GM21723 (cell line): ENCODE measurements around the gene PCGF6.

Experiments
- ATAC-seq: cut with Tn5 transposase; IDR thresholded peaks from one replicate; pipeline ENCODE4 v1.9.1; 2021; ENCODE audit warnings: mild to moderate bottlenecking, moderate library complexity; ENCODE audit not compliant: unreplicated experiment

Gene PCGF6

DNA sequence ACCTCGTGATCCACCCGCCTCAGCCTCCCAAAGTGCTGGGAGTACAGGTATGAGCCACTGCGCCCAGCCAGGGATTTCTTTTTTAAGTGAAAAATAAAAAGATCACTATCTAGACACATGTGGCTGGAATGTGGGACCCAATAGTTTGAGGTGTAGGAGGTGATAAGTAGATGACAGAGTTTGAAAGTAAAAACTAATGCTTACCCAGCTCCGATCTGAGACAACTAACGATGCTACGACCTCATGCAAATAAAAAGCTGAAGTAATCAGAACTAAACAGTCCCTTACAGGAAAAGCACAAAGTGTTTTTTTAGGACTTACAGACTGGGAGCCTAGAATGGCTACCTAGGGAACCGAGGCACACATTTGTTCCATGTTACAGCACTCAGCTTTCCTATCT lies 23.0 kb downstream of the PCGF6 start:
- ATAC-seq = no peak

- ATAC-seq = no peak
These were observed 34.9 kb downstream of the PCGF6 start for GRCh38 chr10:103316087-103316486.

DNA sequence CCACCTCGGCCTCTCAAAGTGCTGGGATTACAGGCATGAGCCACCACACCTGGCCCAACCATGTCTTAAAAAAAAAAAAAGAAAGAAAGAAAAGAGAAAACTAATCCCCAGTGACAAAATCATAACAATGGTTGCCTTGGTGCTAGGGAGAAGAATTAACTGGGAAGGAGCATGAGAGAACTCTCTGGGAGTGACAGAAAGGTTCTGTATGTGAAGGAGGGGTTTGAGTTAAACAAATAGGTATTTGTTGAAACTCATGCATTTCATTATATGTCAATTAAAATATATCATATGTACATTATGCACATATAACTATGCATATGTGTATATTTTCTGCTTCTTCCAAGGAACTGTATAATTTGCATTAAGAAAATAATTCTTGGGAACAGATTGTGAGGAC lies 40.7 kb downstream of the PCGF6 start:
- ATAC-seq = no peak

DNA sequence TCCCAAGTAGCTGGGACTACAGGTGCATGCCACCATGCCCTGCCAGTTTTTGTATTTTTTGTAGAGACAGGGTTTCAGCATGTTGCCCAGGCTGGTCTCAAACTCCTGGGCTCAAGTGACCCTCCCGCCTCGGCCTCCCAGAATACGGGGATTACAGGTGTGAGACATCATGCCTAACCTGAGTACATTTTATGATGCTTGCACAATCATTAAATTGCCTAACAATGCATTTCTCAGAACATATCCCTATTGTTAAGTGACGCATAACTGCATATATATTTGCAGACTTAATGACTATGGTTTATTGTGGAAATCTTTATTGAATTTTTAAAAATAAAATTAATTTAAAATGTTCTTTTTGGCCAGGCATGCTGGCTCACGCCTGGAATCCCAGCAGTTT lies 43.3 kb downstream of the PCGF6 start:
- no peak for ATAC-seq

- no peak for ATAC-seq
These were observed 55.4 kb downstream of the PCGF6 start for GRCh38 chr10:103295374-103296015.

DNA sequence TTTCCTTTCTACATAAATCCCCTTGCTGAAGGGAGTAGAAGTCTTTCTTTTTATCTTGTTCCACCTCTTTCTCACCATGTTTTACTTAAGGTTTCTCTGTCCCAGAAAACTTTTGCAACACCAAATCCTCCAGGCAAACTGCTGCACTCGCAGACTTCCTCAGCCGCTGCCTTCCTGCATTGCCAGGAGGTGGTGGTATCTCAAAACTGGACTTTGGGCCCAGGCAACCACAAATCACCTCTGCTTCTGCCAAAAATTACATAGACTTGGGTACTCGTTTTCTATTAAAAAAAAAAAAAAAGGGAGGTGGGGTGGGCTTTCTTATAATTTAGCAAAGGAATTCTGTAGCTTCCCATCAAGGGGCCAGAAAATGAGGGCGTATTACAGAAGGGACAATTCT lies 59.4 kb downstream of the PCGF6 start:
- no peak for ATAC-seq

- ATAC-seq = no peak
These were observed 62.9 kb downstream of the PCGF6 start for GRCh38 chr10:103287992-103288391.

DNA sequence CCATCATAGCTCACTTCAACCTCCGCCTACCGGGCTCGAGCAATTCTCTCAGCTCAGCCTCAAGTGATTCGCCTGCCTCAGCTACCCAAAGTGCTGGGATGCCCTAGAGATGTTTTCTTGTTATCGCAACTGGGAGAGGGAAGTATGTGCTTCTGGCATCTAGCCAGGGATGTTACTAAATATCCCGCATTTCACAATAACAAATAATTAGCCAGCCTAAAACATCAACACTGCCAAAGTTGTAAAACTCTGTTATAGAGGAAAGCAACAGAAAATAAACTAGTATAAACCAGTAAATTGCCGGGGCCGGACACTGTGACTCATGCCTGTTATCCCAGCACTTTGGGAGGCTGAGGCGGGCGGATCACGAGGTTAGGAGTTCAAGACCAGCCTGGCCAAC lies 66.8 kb downstream of the PCGF6 start:
- no peak for ATAC-seq

DNA sequence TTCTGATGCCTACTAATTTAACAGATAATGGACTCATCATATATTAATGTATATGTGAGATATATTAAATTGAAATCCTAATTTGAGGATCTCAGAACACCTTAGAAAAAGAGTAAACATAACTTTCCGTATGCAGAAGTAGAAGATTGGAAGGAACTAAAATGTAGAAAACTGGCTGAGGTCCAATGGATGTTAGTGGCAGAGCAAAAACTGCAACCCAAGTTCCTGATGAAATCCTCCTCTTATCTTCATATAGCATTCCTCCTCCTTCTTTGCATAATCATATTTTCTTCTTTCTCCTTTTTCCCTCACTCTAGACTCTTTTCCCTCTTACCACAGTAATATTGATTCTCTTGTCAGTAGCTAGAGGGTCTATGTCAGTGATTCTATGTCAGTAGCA lies 68.0 kb downstream of the PCGF6 start:
- no peak for ATAC-seq

GRCh38 chr10:103281753-103282152 lies 69.2 kb downstream of the PCGF6 start:
- ATAC-seq = no peak

- ATAC-seq = no peak
These were observed 70.4 kb downstream of the PCGF6 start for GRCh38 chr10:103280506-103280905.

DNA sequence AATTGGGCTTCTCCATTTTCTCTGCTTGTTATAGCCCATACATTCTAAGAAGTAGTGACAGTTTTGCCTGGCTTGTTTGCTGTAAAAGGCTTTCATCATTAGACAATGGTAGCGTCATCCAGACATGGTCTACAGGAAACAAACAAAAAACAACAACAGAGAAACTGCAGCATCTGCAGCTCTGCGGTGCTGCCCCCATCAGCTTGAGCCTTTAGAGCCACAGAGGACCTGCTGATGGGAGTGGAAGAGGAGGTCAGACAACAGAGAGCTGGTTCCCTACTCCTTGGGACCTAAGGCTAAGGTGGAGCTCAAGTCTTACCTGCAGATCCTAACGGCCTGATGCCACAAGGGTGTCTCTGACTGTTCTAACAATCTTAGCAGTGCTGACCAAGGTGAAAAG lies 70.9 kb downstream of the PCGF6 start:
- no peak for ATAC-seq

DNA sequence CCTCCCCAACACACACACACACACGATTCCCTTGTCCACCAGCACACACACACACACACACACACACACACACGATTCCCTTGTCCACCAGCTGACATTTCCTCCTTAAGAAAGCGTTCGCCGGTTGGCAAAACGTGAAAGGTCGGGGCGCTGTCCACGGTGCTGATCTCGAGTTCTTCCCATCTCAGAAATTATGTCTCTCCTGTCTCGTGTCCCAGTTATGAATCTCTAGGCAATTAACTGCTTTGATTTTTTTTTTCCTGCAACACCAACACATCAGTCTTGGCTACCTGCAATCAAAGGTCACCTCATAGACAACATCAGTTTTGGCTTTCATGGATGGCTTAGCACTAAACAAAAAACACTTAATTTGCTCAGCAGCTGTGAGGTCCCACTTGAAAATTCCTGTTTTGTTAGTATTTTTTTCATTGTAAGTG lies 72.1 kb downstream of the PCGF6 start:
- no peak for ATAC-seq

GRCh38 chr10:103278537-103278823 lies 72.5 kb downstream of the PCGF6 start:
- ATAC-seq = no peak

- ATAC-seq = no peak
These were observed 73.0 kb downstream of the PCGF6 start for GRCh38 chr10:103277713-103278536.

DNA sequence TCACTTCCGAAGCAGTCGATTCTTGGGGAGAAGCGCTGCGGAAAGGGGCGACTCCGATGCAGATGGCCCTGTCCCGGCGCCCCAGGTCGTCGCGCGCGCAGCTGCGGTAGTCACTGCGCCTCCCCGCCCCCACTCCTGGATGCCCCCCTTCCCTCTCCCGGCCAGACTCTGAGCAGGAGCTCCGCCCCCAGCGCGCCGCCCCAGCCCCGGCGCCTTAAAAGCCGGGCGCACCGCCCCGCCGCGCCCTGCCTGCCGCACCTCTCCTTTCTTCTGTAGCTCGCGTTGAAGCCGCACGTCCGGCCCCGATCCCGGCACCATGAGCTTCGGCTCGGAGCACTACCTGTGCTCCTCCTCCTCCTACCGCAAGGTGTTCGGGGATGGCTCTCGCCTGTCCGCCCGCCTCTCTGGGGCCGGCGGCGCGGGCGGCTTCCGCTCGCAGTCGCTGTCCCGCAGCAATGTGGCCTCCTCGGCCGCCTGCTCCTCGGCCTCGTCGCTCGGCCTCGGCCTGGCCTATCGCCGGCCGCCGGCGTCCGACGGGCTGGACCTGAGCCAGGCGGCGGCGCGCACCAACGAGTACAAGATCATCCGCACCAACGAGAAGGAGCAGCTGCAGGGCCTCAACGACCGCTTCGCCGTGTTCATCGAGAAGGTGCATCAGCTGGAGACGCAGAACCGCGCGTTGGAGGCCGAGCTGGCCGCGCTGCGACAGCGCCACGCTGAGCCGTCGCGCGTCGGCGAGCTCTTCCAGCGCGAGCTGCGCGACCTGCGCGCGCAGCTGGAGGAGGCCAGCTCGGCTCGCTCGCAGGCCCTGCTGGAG lies 73.8 kb downstream of the PCGF6 start, which contains the start of gene INA:
Gene INA (plus strand): TSS at position 243 of the 817 bp plus-strand sequence. CDS start 74 bp downstream, at position 317.
- ATAC-seq = no peak

DNA sequence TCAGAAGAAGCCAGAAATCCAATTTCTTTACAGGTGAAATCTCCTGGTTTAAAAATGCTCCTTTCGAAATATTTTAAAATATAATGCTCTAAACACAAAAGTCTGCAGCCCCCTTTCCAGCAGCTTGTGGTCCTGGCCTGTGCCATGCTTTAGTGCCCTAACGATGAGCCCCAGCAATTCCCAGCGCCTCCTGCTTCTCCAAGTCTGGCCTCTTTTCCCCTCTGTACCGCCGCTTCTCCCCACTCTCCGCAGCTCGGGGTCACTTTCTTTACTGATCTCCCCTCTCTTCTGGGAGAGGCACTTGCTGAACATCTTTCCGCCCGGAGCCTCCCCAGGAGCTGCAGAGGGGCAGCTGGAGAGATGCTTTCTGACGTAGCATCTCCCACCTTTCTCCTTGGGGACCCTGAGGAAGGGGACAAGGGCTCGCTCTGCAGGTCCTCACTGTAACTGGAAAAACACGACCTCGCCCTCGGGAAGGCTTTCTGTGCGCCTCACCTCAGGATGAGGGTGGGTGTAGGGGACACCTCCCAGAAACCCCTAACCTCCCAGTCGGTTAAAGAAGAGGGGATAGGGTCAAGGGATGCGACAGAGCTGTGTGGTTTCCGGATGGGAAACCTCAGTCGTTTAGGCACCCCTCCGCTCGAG lies 74.6 kb downstream of the PCGF6 start:
- ATAC-seq = no peak

DNA sequence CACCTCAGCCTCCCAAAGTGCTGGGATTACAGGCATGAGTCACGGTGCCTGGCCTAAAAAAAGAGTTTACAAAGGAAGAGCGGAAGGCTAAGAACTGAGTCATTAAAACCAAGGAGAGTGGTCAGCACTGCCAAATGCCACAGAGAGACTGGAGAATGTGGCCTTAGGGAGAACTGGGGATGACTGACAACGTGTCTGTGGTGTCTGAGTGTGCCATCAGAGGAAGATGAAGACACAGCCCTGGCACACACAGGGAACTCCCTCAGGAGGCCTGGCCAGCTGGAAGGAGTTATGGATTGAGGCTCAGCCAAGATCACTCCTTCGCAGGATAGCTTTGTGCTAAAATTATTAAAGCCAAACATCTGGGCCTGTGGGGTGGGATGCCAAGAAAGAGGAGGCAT lies 77.9 kb downstream of the PCGF6 start:
- no peak for ATAC-seq

- no peak for ATAC-seq
These were observed 85.1 kb downstream of the PCGF6 start for GRCh38 chr10:103265717-103266329.

- ATAC-seq = no peak
These were observed 88.7 kb downstream of the PCGF6 start for GRCh38 chr10:103262229-103262628.

DNA sequence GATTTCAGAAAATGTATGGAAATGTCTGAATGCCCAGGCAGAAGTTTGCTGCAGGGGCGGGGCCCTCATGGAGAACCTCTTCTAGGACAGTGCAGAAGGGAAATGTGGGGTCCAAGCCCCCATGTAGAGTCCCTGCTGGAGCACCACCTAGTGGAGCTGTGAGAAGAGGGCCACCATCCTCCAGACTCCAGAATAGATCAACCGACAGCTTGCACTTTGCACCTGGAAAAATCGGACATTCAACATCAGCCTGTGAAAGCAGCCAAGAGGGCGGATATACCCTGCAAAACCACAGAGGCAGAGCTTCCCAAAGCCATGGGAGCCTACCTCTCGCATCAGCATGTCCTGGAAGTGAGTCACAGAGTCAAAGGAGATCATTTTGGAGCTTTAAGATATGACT lies 91.0 kb downstream of the PCGF6 start:
- ATAC-seq = no peak
